ENCODE results near the gene APC.

The APC gene

DNA sequence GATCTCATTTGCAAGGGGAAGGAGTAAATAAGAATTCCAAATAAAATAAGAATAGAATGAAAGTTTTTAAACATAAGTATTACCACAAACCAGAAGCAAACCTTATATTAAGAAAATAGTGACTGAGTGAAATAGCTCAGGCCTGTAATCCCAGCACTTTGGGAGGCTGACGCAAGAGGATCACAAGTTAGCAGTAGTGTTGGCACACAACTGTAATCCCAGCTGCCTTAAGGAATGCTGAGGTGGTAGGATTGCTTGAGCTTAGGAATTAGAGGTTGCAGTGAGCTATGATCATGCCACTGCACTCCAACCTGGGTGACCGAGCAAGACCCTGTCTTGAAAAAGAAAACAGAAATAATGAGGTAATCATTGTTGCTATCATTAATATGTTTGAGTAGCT is 47.0 kb downstream of the APC start:
- peak; percentile 4 for DNase-seq (ENCODE audit: low read depth, low spot score)

DNA sequence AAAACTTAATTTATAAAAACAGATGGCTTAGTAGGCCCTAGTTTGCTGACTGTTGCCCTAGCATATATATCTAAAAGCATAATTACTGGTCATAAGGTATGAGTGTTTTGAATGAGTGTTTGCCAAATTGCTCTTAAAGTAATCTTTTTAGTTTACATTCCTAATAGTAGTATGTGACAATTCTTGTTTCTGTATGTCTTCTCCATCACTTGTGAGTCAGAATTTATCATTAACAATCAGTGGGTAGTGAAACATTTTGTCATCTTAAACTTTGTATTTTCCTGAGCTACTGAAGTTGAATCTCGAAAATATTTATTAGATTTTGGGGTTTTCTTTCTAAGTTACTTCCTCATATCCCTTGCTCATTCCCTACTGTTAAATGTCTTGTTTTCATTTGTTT is 49.6 kb downstream of the APC start:
- no peak for DNase-seq (ENCODE audit: low read depth, low spot score)

DNA sequence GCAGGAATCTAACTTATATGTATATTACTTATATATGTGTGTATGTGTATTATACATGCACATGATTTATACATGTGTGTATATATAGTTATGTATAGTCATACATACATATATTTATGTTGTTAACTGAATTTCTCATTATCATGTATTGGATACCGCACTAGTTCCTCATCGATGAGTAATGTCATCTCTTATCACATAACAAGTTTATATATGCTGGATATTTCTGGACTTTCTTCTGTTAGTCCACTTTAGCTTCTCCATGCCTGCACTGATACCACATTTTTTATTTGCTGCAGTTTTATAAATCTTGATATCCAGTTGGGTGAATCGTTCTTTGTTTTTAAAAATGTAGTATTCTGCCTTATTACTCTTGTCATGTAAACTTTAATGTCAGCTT is 50.2 kb downstream of the APC start:
- no peak for DNase-seq (ENCODE audit: low read depth, low spot score)

DNA sequence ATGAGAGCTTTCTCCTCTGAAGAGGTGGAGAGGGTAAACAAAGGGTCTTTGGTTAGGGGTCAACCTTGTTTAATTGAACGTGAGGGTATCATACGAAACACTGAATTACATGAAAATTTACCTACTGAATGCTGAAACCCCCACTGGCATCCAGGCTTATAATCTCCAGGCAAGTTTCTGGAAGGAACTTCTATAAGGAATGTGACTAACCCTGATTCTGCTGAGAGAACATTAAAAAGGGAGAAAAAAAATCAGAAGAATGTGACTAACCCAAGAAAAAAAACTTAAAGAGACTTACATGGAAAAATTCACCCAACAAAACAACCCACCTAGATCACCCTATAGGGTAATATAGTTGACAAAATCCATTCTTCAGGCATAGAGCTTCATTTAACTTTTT is 55.5 kb downstream of the APC start:
- no peak for DNase-seq (ENCODE audit: low read depth, low spot score)

DNA sequence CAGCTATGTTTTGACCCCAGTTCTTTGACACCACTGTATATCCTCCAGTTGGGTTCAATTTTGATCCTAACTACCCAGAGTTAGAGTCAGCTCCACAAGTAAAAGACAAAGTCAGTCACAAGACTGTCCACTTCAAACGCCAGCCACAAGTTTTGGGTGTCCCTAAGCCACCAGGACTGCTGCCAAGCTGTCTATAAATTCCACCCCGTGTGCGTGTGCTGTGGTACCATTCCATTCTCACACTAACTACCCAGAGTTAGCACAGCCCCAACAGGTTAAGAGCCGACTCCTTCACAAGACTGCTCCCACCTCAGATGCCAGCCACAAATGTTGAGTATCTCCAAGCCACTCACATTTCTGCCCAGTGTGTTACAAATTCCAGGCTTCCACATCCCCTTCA is 56.7 kb downstream of the APC start:
- no peak for DNase-seq (ENCODE audit: low read depth, low spot score)

GRCh38 chr5:112795342-112795741 is 57.7 kb downstream of the APC start:
- no peak for DNase-seq (ENCODE audit: low read depth, low spot score)

DNA sequence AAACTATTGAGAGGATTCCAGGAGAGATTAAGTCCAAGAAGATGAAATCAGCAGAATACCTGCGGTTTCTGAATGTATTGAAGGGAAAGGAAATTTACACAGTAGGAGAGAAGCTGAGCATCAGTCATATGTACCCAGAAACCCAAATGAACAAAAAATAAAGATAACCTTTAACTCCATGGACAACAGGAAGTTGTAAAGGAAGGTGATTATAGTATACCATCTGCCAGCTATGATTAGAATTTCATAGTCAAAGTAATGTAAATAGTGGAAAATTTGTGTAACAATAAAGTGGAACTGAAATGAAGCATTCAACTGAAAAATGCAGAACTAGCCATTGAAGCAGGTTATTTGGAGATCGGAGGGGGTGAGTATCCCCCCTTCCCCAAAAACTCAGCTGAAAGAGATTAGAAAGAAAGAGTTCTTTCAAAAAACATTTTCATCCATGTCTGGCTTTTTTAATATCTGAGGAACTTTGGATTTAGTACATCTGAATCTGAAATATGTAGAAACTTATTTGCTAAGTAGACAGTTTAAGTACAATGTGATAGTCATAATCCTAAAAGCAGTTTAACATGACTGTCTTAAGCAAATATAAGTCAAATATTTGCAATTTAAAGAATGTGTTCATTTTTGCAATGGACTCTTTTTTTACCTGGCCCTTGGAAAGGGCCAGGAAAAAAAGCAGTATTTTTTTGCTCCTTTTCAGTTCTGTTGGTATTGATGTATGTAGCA is 58.4 kb downstream of the APC start:
- no peak for DNase-seq (ENCODE audit: low read depth, low spot score)

DNA sequence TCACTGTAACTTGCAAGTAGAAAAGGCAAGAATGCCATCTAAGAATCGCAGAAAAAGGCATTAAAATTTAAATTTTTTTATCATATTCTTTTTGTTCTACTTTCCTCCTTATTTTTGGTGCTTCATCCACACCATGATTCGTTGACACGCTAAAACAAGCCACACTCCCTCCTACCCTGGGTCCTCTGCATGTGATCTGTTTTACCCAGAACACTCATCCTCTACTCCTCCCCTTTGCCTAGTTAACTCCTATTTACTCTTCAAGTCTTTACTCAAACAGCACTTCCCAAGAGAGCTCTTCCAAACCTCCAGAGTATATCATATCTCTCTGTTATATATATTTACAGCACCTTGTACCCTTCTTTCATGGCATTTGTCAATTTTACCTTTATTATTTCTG is 62.0 kb downstream of the APC start:
- DNase-seq (ENCODE audit: low read depth, low spot score) = no peak

DNA sequence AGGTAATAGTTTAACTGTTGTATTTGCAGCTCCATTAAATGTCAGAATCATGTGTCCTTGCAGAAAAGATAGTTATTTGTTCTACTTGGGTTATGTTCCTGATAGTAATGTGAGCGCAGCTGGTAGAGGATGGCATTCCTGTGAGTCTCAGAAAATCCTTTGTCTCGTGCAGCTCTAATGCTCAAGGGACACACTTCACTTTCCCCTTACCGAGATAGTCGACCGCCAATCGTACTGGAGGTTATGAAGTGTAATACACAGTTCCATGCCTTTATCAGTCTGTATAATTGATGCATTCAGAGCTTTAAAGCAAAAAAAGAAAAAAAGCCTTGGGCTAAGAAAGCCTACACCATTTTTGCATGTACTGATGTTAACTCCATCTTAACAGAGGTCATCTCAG is 63.2 kb downstream of the APC start:
- DNase-seq (ENCODE audit: low read depth, low spot score) = no peak

GRCh38 chr5:112811023-112811422 is 73.3 kb downstream of the APC start:
- no peak for DNase-seq (ENCODE audit: low read depth, low spot score)

DNA sequence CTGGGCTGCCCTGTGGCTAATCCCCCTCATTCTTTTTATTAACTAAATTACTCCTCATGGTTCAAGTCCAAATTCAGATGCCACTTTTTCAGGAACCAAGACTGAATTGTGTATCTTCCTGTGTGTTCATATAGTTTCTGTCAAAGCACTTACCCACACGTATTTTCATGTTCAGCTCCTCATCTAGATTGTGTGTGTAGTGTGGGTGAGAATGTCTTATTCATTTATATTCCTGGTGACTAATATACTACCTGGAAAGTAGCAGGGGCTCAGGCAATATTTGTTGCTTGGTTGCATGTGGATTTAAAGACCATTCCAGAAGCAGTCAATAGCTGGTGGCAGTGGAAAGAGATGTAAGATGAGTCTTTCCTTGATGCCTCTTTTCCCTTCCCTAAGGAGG is 74.9 kb downstream of the APC start:
- DNase-seq (ENCODE audit: low read depth, low spot score) = no peak

GRCh38 chr5:112820246-112820645 is 82.6 kb downstream of the APC start:
- no peak for DNase-seq (ENCODE audit: low read depth, low spot score)

DNA sequence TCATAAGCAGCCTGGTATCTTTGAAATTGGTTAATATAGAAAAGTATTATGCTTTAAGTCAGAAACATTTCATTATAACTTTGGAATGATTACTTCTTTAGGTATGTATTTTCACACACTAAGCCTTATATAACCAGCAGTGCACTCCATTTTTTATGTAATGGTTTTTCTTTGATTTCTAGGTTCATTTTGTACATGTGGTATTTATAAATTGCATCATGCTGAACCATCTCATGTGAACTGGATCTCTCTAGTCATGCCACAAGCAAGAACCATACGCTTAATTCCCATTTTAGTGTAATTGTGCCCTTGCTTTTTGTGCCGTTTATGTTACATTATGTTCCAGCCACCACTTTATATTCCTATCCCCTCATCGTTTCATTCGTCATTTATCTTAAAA is 84.8 kb downstream of the APC start:
- no peak for DNase-seq (ENCODE audit: low read depth, low spot score)

- no peak for DNase-seq (ENCODE audit: low read depth, low spot score)
These were observed 85.5 kb downstream of the APC start for GRCh38 chr5:112823181-112823580.

DNA sequence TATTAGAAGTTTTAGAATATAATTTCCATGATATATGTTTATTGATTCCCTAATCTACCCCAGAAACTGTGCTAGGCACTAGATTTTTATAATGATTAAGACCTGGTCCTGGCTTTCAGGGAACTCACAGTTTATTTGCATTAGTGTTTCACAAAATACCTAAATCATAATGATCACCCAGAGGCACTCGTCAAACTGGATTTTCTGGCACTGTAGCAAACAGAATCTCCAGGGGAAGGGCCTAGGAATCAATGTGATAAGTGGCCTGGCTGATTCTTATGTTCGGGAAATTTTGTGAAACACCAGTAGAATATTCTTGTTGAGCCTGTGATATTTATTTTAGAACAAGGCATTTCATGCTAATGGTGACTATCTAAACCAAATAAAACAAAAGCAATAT is 86.0 kb downstream of the APC start:
- no peak for DNase-seq (ENCODE audit: low read depth, low spot score)

DNA sequence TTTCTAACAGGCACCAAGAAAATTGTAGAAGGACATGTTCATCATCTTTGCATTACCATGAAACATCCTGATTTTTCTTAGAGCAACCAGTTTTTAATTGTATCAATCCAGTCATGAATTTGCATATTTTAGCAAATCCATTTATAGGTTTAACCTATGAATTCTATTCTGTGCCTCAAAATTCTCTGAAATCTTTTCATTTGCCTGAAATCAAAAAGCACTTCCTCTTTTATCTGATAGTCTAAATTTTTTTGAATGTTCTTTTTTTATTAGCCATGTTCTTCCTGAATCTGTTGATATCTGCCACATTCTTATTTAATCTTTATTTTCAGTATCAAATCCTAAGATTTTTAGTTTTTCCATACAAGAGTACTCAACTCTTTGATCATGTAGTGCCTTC is 86.5 kb downstream of the APC start:
- no peak for DNase-seq (ENCODE audit: low read depth, low spot score)

GRCh38 chr5:112830378-112830777 is 92.7 kb downstream of the APC start:
- DNase-seq (ENCODE audit: low read depth, low spot score) = no peak

- no peak for DNase-seq (ENCODE audit: low read depth, low spot score)
These were observed 96.3 kb downstream of the APC start for GRCh38 chr5:112833971-112834370.

- no peak for DNase-seq (ENCODE audit: low read depth, low spot score)
These were observed 106.8 kb downstream of the APC start for GRCh38 chr5:112844489-112844888.

GRCh38 chr5:112846556-112846955 is 108.9 kb downstream of the APC start:
- DNase-seq (ENCODE audit: low read depth, low spot score) = peak; percentile 3

DNA sequence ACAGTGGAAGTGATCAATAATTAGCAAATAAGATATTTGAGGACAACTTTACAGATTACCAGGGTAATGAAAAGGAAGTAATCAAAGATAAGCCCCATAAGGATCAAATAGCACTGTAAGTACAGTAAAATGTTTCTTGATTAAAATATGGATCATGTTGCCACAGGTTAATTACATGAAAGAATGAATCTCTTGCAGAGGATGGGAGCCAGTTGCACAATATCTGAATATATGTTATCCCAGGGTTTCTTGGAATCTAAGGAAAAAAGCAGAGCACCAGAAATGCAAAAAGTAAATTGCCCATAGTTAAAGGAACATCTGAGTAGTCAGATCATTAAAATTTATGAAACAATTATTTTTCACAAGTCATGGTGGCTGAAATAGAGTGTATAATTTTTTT is 109.6 kb downstream of the APC start:
- DNase-seq (ENCODE audit: low read depth, low spot score) = no peak

DNA sequence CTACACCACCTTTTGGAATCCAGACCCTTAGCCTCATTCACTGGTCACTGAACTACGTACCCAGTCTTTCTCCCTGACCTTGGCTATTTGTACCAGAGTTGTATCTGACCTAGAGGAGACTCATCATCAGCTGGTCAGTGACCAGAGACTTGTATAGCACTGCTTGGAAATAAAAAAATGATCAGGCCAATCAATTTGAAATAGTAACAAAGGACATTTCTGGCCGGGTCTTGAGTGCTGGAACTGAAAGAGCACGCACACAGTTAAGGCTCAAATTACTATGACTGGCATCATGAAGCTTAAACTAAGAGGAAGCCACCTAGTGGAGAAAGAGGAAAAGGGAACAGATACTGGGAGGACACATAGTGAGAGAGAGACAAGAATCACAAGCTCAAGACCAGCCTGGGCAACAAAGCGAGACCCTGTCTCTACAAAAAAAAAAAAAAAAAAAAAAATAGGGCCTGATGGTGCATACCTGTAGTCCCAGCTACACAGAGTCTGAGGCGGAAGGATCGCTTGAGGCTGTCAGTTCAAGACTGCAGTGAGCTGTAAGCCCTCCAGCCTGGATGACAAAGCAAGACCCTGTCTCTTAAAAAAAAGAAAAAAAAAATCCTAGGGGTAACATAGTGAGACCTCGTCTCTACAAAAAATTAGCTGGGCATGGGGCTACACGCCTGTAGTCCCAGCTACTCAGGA is 110.6 kb downstream of the APC start:
- peak; percentile 60 for DNase-seq (ENCODE audit: low read depth, low spot score)

- no peak for DNase-seq (ENCODE audit: low read depth, low spot score)
These were observed 112.2 kb downstream of the APC start for GRCh38 chr5:112849912-112850311.

GRCh38 chr5:112854651-112855050 is 117.0 kb downstream of the APC start:
- DNase-seq (ENCODE audit: low read depth, low spot score) = no peak

All from ELF-1 (cell line).